Colonic mucosa (tissue), 4 donors: ENCODE data around the gene GABPB2. TPM values are rescaled to one million over a fixed set of nuclear protein-coding genes. Genes with fewer than 3 reads are reported as not detected.

ENCODE experiments used
- DNase-seq: peaks from one replicate; pipeline ENCODE4 v3.0.0-alpha.2; 2020
- H3K27ac ChIP-seq: fragments of 200-600 bp; one replicate; pipeline ENCODE4 v1.8.0; 2021
- H3K27me3 ChIP-seq: fragments of 200-600 bp; one replicate; pipeline ENCODE4 v1.8.0; 2021
- H3K36me3 ChIP-seq: fragments of 200-600 bp; one replicate; pipeline ENCODE4 v1.8.0; 2021
- H3K4me1 ChIP-seq: fragments of 200-600 bp; one replicate; pipeline ENCODE4 v1.8.0; 2021; ENCODE audit warnings: mild to moderate bottlenecking
- H3K4me3 ChIP-seq: fragments of 200-600 bp; one replicate; pipeline ENCODE4 v1.8.0; 2021
- H3K9ac ChIP-seq, 2 donors: one replicate each; pipeline ENCODE4 v1.7.0; 2013; ENCODE audit warnings: control low read depth in 2 of 2, low read depth in 2 of 2, low read length in 2 of 2
- H3K9me3 ChIP-seq: fragments of 200-600 bp; one replicate; pipeline ENCODE4 v1.8.0; 2021
- CTCF ChIP-seq: fragments of 200-600 bp; IDR thresholded peaks from one replicate; pipeline ENCODE4 v1.8.0; 2022; ENCODE audit warnings: antibody characterized with exemption, mild to moderate bottlenecking
- intact Hi-C: fragments of 100-400 bp; cut with DNase I; formaldehyde crosslinking; loops from one replicate; pipeline ENCODE4 v1.14.1; 2022
- total RNA-seq, 2 donors: library from RNA; stranded (reverse); fragmentation: NEBNext Ultra II Directional in 1 of 2; extraction: Animal tissue kit (Norgen Biotek cat#: 25700) in 1 of 2; gene quantifications; one replicate each; pipeline ENCODE4 v1.2.1, GENCODE V29; 2021
- donor health status: healthy.
- donor health status: DM: no; HTN: no; CAD: no.
- donor health status: DM: no; HTN: no; CAD: no.

GABPB2 gene
- total RNA-seq, 2 donors from 2014 or later, result 13.1 to 15.2 TPM

- H3K4me1 ChIP-seq, result no peaks in the 10 kb centered on the region
- H3K27me3 ChIP-seq, result no peaks in the 10 kb centered on the region
- H3K27ac ChIP-seq, result no peak overlapping the region
- DNase-seq, result no peak
- H3K4me3 ChIP-seq, result no peak overlapping the region
- TF ChIP-seq CTCF, result no peak
- intact Hi-C loops, result no loop called here
- H3K9ac ChIP-seq, result no peak overlapping the region
- H3K9me3 ChIP-seq, result no peaks in the 10 kb centered on the region
- H3K36me3 ChIP-seq, result no peaks in the 10 kb centered on the region
Measured at GRCh38 chr1:151143057-151143435, 72.5 kb downstream of the GABPB2 start.

GRCh38 chr1:151143986-151144385 is 73.4 kb downstream of the GABPB2 start:
- Histone ChIP-seq H3K9ac (no peak overlapping the region), H3K4me1 (no peaks in the 10 kb centered on the region), H3K4me3 (no peak overlapping the region), H3K27ac (no peak overlapping the region), H3K27me3 (no peaks in the 10 kb centered on the region), H3K9me3 (no peaks in the 10 kb centered on the region), H3K36me3 (no peaks in the 10 kb centered on the region)
- intact Hi-C loops, result no loop called here
- DNase-seq, result no peak
- TF ChIP-seq CTCF, result no peak

GRCh38 chr1:151144474-151145303 is 74.1 kb downstream of the GABPB2 start:
- TF ChIP-seq CTCF, result no peak
- no peaks in the 10 kb centered on the region for H3K9me3 ChIP-seq
- H3K4me1 ChIP-seq, result no peaks in the 10 kb centered on the region
- intact Hi-C loops, result no loop called here
- no peak for DNase-seq
- H3K9ac ChIP-seq, result peak overlapping the region in 1 of 2 donors; percentile 81
- H3K4me3 ChIP-seq, result no peak overlapping the region
- no peaks in the 10 kb centered on the region for H3K27me3 ChIP-seq
- H3K36me3 ChIP-seq, result no peaks in the 10 kb centered on the region
- no peak overlapping the region for H3K27ac ChIP-seq

- no peak for TF ChIP-seq CTCF
- no peaks in the 10 kb centered on the region for H3K9me3 ChIP-seq
- H3K9ac ChIP-seq, result peak overlapping the region; percentile 39 to 81
- H3K4me3 ChIP-seq, result peak overlapping the region; percentile 80
- DNase-seq, result no peak
- no peaks in the 10 kb centered on the region for H3K4me1 ChIP-seq
- intact Hi-C loops, result no loop called here
- no peaks in the 10 kb centered on the region for H3K27me3 ChIP-seq
- no peaks in the 10 kb centered on the region for H3K36me3 ChIP-seq
- no peak overlapping the region for H3K27ac ChIP-seq
Measured at GRCh38 chr1:151145304-151146071, 74.9 kb downstream of the GABPB2 start.

GRCh38 chr1:151146072-151146411 is 75.5 kb downstream of the GABPB2 start:
- H3K9ac ChIP-seq, result peak overlapping the region; percentile 20 to 81
- H3K27ac ChIP-seq, result no peak overlapping the region
- intact Hi-C loops, result no loop called here

More at GRCh38 chr1:151146072-151146411, 75.5 kb downstream of the GABPB2 start:
- Histone ChIP-seq H3K27me3 (no peaks in the 10 kb centered on the region), H3K4me1 (no peaks in the 10 kb centered on the region), H3K4me3 (peak overlapping the region; percentile 80), H3K36me3 (no peaks in the 10 kb centered on the region), H3K9me3 (no peaks in the 10 kb centered on the region)
- TF ChIP-seq CTCF, result no peak
- DNase-seq, result peak; percentile 35
